HL-60 (cell line): ENCODE results near the gene DCTD.

Experiments used
- DNase-seq, 2 experiments: peaks; one replicate each; pipeline ENCODE4 v3.0.0-alpha.2; 2010 to 2020; ENCODE audit warnings: low read depth in 1 of 2, low spot score in 1 of 2
- H3K27ac ChIP-seq: fragments of 250-450 bp; sonication (Bioruptor Pico); replicated peaks from 2 replicates; pipeline ENCODE4 v1.5.1; 2020; ENCODE audit warnings: mild to moderate bottlenecking, moderate library complexity
- H3K27me3 ChIP-seq: fragments of 250-450 bp; sonication (Bioruptor Pico); 2 replicates; pipeline ENCODE4 v1.5.1; 2021; ENCODE audit warnings: mild to moderate bottlenecking, moderate library complexity; ENCODE audit not compliant: insufficient read depth, poor library complexity, severe bottlenecking
- H3K4me3 ChIP-seq: replicated peaks from 2 replicates; pipeline ENCODE4 v1.5.1; 2011; ENCODE audit warnings: mild to moderate bottlenecking, control low read depth, low read length; ENCODE audit not compliant: insufficient read depth
- GABPA ChIP-seq: IDR thresholded peaks from 2 replicates; pipeline ENCODE4 v1.6.1; 2012; ENCODE audit warnings: low read depth
- POLR2AphosphoS5 ChIP-seq: IDR thresholded peaks from 2 replicates; pipeline ENCODE4 v1.6.1; 2012; ENCODE audit warnings: low read depth
- SPI1 ChIP-seq: IDR thresholded peaks from 2 replicates; pipeline ENCODE4 v1.6.1; 2012; ENCODE audit warnings: low read depth, mild to moderate bottlenecking, borderline replicate concordance
- TF ChIP-seq, protein P1 (sequence below): IDR thresholded peaks from one replicate; pipeline ENCODE4 v1.5.1; 2011; ENCODE audit warnings: low read length, control low read depth, inconsistent platforms; ENCODE audit not compliant: insufficient read depth
- TF ChIP-seq, protein P2 (sequence below): IDR thresholded peaks from 2 replicates; pipeline ENCODE4 v1.6.1; 2012; ENCODE audit warnings: low read depth; ENCODE audit not compliant: insufficient replicate concordance

Gene DCTD

DNA sequence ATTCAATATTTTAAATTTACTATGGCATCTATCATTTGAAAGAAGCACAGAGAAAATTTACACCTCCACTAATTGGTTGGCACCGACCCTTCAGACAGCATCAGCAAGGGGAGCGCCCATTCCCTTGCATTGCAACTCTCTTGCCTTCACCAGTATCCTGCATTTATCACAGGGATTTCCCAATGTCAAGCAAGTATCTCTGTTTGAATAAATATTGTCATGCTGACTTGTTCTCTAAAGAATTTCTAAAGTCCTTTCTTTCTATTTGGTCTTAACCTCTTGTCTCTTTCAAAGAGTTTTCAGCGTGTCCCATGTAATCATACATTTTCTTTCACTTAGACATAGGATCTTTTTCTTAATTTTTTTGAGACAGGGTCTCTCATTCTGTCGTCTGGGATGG is 10.4 kb downstream of the DCTD start:
- DNase-seq: no peak
- Histone ChIP-seq H3K4me3 (no peak overlapping the region), H3K27me3 (no peaks in the 10 kb centered on the region), H3K27ac (no peak overlapping the region)
- TF ChIP-seq POLR2AphosphoS5 (no peak), SPI1 (no peak)
- TF ChIP-seq, protein P1, sequence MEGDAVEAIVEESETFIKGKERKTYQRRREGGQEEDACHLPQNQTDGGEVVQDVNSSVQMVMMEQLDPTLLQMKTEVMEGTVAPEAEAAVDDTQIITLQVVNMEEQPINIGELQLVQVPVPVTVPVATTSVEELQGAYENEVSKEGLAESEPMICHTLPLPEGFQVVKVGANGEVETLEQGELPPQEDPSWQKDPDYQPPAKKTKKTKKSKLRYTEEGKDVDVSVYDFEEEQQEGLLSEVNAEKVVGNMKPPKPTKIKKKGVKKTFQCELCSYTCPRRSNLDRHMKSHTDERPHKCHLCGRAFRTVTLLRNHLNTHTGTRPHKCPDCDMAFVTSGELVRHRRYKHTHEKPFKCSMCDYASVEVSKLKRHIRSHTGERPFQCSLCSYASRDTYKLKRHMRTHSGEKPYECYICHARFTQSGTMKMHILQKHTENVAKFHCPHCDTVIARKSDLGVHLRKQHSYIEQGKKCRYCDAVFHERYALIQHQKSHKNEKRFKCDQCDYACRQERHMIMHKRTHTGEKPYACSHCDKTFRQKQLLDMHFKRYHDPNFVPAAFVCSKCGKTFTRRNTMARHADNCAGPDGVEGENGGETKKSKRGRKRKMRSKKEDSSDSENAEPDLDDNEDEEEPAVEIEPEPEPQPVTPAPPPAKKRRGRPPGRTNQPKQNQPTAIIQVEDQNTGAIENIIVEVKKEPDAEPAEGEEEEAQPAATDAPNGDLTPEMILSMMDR: no peak
- TF ChIP-seq, protein P2, sequence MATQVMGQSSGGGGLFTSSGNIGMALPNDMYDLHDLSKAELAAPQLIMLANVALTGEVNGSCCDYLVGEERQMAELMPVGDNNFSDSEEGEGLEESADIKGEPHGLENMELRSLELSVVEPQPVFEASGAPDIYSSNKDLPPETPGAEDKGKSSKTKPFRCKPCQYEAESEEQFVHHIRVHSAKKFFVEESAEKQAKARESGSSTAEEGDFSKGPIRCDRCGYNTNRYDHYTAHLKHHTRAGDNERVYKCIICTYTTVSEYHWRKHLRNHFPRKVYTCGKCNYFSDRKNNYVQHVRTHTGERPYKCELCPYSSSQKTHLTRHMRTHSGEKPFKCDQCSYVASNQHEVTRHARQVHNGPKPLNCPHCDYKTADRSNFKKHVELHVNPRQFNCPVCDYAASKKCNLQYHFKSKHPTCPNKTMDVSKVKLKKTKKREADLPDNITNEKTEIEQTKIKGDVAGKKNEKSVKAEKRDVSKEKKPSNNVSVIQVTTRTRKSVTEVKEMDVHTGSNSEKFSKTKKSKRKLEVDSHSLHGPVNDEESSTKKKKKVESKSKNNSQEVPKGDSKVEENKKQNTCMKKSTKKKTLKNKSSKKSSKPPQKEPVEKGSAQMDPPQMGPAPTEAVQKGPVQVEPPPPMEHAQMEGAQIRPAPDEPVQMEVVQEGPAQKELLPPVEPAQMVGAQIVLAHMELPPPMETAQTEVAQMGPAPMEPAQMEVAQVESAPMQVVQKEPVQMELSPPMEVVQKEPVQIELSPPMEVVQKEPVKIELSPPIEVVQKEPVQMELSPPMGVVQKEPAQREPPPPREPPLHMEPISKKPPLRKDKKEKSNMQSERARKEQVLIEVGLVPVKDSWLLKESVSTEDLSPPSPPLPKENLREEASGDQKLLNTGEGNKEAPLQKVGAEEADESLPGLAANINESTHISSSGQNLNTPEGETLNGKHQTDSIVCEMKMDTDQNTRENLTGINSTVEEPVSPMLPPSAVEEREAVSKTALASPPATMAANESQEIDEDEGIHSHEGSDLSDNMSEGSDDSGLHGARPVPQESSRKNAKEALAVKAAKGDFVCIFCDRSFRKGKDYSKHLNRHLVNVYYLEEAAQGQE: no peak

DNA sequence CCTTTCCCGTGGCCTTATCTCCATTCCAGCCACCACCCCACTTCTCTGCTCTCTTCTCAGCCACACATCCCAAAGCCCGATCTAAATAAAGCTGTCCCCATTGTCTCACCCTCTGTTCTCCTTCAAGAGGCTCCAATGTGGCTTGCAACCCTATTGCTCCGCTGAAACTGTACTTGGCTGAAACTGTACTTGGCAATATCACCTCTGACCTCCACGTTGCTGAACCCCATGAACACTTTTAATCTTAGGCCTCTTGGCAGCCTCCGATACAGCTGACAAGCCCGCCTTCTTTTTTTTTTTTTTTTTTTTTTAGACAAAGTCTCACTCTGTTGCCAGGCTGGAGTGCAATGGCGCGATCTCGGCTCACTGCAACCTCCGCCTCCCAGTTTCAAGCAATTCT is 12.1 kb downstream of the DCTD start:
- Histone ChIP-seq H3K27ac (no peak overlapping the region), H3K27me3 (no peaks in the 10 kb centered on the region), H3K4me3 (no peak overlapping the region)
- TF ChIP-seq POLR2AphosphoS5 (no peak), GABPA (no peak), SPI1 (no peak)
- TF ChIP-seq, protein P1: no peak
- TF ChIP-seq, protein P2: no peak
- DNase-seq: no peak

DNA sequence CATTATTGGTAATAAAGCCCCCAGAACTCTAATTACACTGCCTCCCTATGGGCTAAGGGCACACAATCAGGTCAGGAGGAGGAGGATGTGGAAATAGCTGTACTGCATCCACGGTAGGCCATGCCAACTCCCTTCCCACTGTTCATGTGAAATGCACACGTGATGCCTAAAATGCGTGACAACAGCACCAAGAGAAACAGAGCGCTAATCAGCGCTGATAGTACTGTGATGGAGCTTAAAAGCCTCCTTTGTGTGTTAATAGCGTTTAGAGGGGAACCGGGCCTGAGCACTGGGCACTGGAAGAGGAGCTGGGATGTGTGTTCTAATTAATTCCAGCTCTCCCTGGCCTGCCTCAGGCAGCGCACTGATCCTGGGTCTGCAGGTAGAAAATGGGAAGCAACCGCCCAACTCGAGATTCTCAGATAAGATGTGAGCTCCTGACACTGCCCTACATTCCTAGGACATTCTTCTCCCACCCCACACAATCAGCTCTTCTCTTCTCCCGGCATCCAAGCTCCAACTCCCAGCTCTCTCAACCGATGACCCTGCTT is 12.9 kb downstream of the DCTD start:
- DNase-seq: no peak
- Histone ChIP-seq H3K27ac (no peak overlapping the region), H3K27me3 (no peaks in the 10 kb centered on the region), H3K4me3 (no peak overlapping the region)
- TF ChIP-seq, protein P1: no peak
- no peak for TF ChIP-seq SPI1
- TF ChIP-seq, protein P2: no peak
- no peak for TF ChIP-seq GABPA
- no peak for TF ChIP-seq POLR2AphosphoS5
